Endothelial cell of umbilical vein (primary cell): ENCODE measurements around the gene OR52I2. TPM values are rescaled to one million over a fixed set of nuclear protein-coding genes. Genes with fewer than 3 reads are reported as not detected.

Experiments
- Bru-seq: library from RNA; stranded (reverse); fragments of 400-500 nt; gene quantifications from one replicate; lab custom pipeline; 2021; lab: Mats Ljungman, UMichigan
- BruChase-seq, 2 experiments: library from RNA; stranded (reverse); fragments of 400-500 nt; gene quantifications; one replicate each; lab custom pipeline; 2021; lab: Mats Ljungman, UMichigan
- BruUV-seq: library from RNA; stranded (reverse); fragments of 400-500 nt; replicated peaks from 2 replicates; lab custom pipeline; 2021; lab: Mats Ljungman, UMichigan
- CTCF ChIA-PET: fragments of 300-600, 350-600 bp; sonication (Branson Sonifier 250); formaldehyde crosslinking; loops from one replicate; lab custom pipeline; 2021; ENCODE audit warnings: antibody characterized with exemption, inconsistent platforms; lab: Charles Lee
- POLR2A ChIA-PET: fragments of 300-600, 350-600 bp; sonication (Branson Sonifier 250); formaldehyde crosslinking; loops from one replicate; lab custom pipeline; 2021; ENCODE audit warnings: antibody characterized with exemption, inconsistent platforms; lab: Charles Lee
- DNase-seq: peaks from one replicate; pipeline ENCODE4 v3.0.0-alpha.2; 2011; ENCODE audit warnings: low read depth, low spot score
- FAIRE-seq: peaks from 2 replicates; lab custom pipeline; 2011; peaks lifted over from hg19 to GRCh38; lab: Jason Lieb, UNC
- H2AFZ ChIP-seq: 2 replicates; pipeline ENCODE4 v1.6.0; 2012; ENCODE audit warnings: low read depth, low read length, control low read depth, inconsistent platforms
- H3K27ac ChIP-seq: 2 replicates; pipeline ENCODE4 v1.5.1; 2011; ENCODE audit warnings: low read depth, mild to moderate bottlenecking, control low read depth, low read length, moderate library complexity; ENCODE audit not compliant: insufficient read depth
- H3K27me3 ChIP-seq, 2 experiments: 2 replicates each; pipeline versions ENCODE4 v1.6.0 to v1.6.1; 2011; ENCODE audit warnings: low read length in 2 of 2, mixed read lengths in 1 of 2; ENCODE audit not compliant: control insufficient read depth in 2 of 2, insufficient read depth in 2 of 2
- H3K36me3 ChIP-seq, 2 experiments: 2 replicates in 1 of 2; 3 replicates in 1 of 2; pipeline ENCODE4 v1.5.1; 2011; ENCODE audit warnings: low read length in 2 of 2, mild to moderate bottlenecking in 1 of 2, moderate library complexity in 1 of 2; ENCODE audit not compliant: control insufficient read depth in 2 of 2, insufficient read depth in 2 of 2; ENCODE audit errors: extremely low read depth in 1 of 2
- H3K4me1 ChIP-seq: 3 replicates; pipeline ENCODE4 v1.5.1; 2011; ENCODE audit warnings: mild to moderate bottlenecking, low read length; ENCODE audit not compliant: control insufficient read depth, insufficient read depth; ENCODE audit errors: extremely low read depth
- H3K4me2 ChIP-seq: 2 replicates; pipeline ENCODE4 v1.6.1; 2011; ENCODE audit warnings: low read length, control low read depth, mixed read lengths; ENCODE audit not compliant: insufficient read depth
- H3K4me3 ChIP-seq, 3 experiments: fragments of 200-600 bp in 1 of 3; sonication (generic), shearing (Covaris generic) in 1 of 3; replicated peaks in 1 of 3; 2 replicates each; pipeline ENCODE4 v1.5.1; 2011 to 2016; ENCODE audit warnings: control low read depth in 3 of 3, low read length in 3 of 3, mild to moderate bottlenecking in 2 of 3, inconsistent platforms in 1 of 3, low read depth in 1 of 3, moderate library complexity in 1 of 3; ENCODE audit not compliant: insufficient read depth in 1 of 3
- H3K79me2 ChIP-seq: 2 replicates; pipeline ENCODE4 v1.6.0; 2012; ENCODE audit warnings: low read length, inconsistent platforms; ENCODE audit not compliant: control insufficient read depth, insufficient read depth
- H3K9ac ChIP-seq: replicated peaks from 2 replicates; pipeline ENCODE3; 2011; ENCODE audit warnings: low read length, control low read depth; ENCODE audit not compliant: insufficient read depth; ENCODE audit errors: extremely low read depth
- H3K9me1 ChIP-seq: replicated peaks from 3 replicates; pipeline ENCODE4 v1.6.0; 2011; ENCODE audit warnings: mild to moderate bottlenecking, low read length; ENCODE audit not compliant: control insufficient read depth, insufficient read depth; ENCODE audit errors: extremely low read depth
- H3K9me3 ChIP-seq: replicated peaks from 2 replicates; pipeline ENCODE4 v1.5.1; 2012; ENCODE audit warnings: low read length, inconsistent platforms; ENCODE audit not compliant: control insufficient read depth, insufficient read depth
- H4K20me1 ChIP-seq: replicated peaks from 2 replicates; pipeline ENCODE3; 2011; ENCODE audit warnings: mild to moderate bottlenecking, low read length; ENCODE audit not compliant: control insufficient read depth, insufficient read depth; ENCODE audit errors: extremely low read depth
- CTCF ChIP-seq, 2 donors: IDR thresholded peaks; 1 replicate in 1 of 2; 2 replicates in 1 of 2; pipeline ENCODE4 v1.5.1; 2011; ENCODE audit warnings: low read length in 2 of 2, mild to moderate bottlenecking in 2 of 2, moderate library complexity in 2 of 2, control low read depth in 1 of 2, inconsistent platforms in 1 of 2, low read depth in 1 of 2; ENCODE audit not compliant: insufficient read depth in 1 of 2; ENCODE audit errors: extremely low read depth in 1 of 2
- EZH2 ChIP-seq: IDR thresholded peaks from 2 replicates; pipeline ENCODE4 v1.6.1; 2012; ENCODE audit warnings: borderline replicate concordance, low read depth, mild to moderate bottlenecking, moderate library complexity, low read length, inconsistent platforms; ENCODE audit not compliant: severe bottlenecking
- FOS ChIP-seq: IDR thresholded peaks from 2 replicates; pipeline ENCODE4 v1.6.1; 2011; ENCODE audit warnings: mild to moderate bottlenecking, low read length, moderate library complexity, borderline replicate concordance; ENCODE audit not compliant: insufficient read depth
- GATA2 ChIP-seq: IDR thresholded peaks from 2 replicates; pipeline ENCODE4 v1.7.0; 2011; ENCODE audit warnings: low read depth, mild to moderate bottlenecking, moderate library complexity, mixed read lengths, low read length; ENCODE audit not compliant: insufficient read length, insufficient read depth
- JUN ChIP-seq: IDR thresholded peaks from 2 replicates; pipeline ENCODE4 v1.6.1; 2011; ENCODE audit warnings: borderline replicate concordance, low read depth; ENCODE audit not compliant: insufficient read length, insufficient read depth
- MAX ChIP-seq: IDR thresholded peaks from 2 replicates; pipeline ENCODE4 v1.6.1; 2011; ENCODE audit not compliant: insufficient read depth, insufficient read length
- MYC ChIP-seq: IDR thresholded peaks from one replicate; pipeline ENCODE4 v1.6.1; 2011; ENCODE audit warnings: mild to moderate bottlenecking, low read depth, low read length
- POLR2A ChIP-seq: IDR thresholded peaks from 2 replicates; pipeline ENCODE4 v1.6.1; 2012; ENCODE audit warnings: low read depth, mild to moderate bottlenecking, control low read depth, low read length
- POLR2AphosphoS5 ChIP-seq: IDR thresholded peaks from 2 replicates; pipeline ENCODE4 v1.6.1; 2012; ENCODE audit warnings: low read depth, mild to moderate bottlenecking, control low read depth, low read length, moderate library complexity; ENCODE audit not compliant: insufficient read depth
- dilution Hi-C: fragments of 300-500 bp; cut with MboI; formaldehyde crosslinking; loops from one replicate; pipeline ENCODE4 v1.15.0; 2019; ENCODE audit warnings: low sequenced_read_pairs; ENCODE audit not compliant: extremely low pct_ligation_motif_present
- intact Hi-C: fragments of 100-400 bp; cut with micrococcal nuclease; formaldehyde crosslinking; loops from one replicate; pipeline ENCODE4 v1.10.0; 2022
- long read RNA-seq: library from polyadenylated mRNA; stranded (forward); transcript quantifications from one replicate; pipeline ENCODE4 v2.0.0, GENCODE V29; 2021
- polyA minus RNA-seq, 3 experiments: library from RNA; depleted of rRNA, polyadenylated mRNA; stranded (reverse); fragments of >200 nt; gene quantifications; 1 replicate in 1 of 3; 2 replicates in 2 of 3; pipeline ENCODE4 v1.2.3, GENCODE V29; 2011
- polyA plus RNA-seq, 4 experiments: library from polyadenylated mRNA; depleted of rRNA in 3 of 4; stranded (reverse) in 3 of 4; unstranded in 1 of 4; fragments of >200 nt; gene quantifications; 2 replicates each; pipeline versions ENCODE4 v1.2.1 to v1.2.3, GENCODE V29; 2011 to 2012; ENCODE audit warnings: missing spikeins in 1 of 4
- total RNA-seq: library from RNA; stranded (reverse); gene quantifications from 2 replicates; pipeline ENCODE4 v1.2.3, GENCODE V29; 2021

The OR52I2 gene
- not detected in 2 replicates for total RNA-seq
- not detected in 2 replicates for polyA plus RNA-seq
- not detected in 2 replicates for polyA plus RNA-seq (2011; cell fraction: cytosol; rRNA removed)
- polyA plus RNA-seq (2011; cell fraction: nucleus; rRNA removed), result not detected in 2 replicates
- not detected in 2 replicates for polyA plus RNA-seq (2012)
- polyA minus RNA-seq, result not detected in 2 replicates
- not detected for polyA minus RNA-seq (2011; cell fraction: cytosol; rRNA and poly(A)+ RNA removed)
- not detected in 2 replicates for polyA minus RNA-seq (2011; cell fraction: nucleus; rRNA and poly(A)+ RNA removed)
- Bru-seq, nascent RNA, result not detected
- not detected for BruChase-seq, experiment 1, labeled RNA remaining after a 6-hour chase
- BruChase-seq, experiment 2, labeled RNA remaining after a 2-hour chase, result not detected
- long read RNA-seq, result 0 reads

DNA sequence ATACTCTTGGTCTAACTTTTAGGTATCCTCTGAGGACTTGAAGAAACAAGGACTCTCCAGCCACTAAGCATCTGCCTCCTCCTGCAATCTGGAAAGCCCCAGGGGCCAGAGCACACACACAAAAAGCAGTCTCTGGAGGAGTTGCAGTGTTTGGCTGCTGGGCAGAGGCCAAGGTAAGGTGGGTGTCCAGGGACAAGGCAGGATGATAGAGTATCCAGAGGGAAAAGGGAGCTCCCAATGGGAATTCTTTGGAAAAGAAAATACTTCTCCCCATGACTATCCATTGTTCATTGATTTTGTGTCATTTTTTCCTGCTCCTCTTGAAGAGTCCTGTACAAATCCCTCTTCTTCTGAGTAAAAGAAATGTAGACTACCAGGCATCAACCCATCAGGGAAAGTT is at the start of gene OR52I2:
Gene OR52I2, plus strand, starts transcription at position 301 of the 400 bp plus-strand sequence.
- DNase-seq, result no peak
- H3K4me1 ChIP-seq, result no peaks in the 10 kb centered on the region
- no peak for FAIRE-seq
- no peaks in the 10 kb centered on the region for H3K79me2 ChIP-seq
- H3K9me3 ChIP-seq, result no peaks in the 10 kb centered on the region
- no peak within 1 kb of the TSS for H3K4me2 ChIP-seq
- H2AFZ ChIP-seq, result no peak within 1 kb of the TSS
- H3K27me3 ChIP-seq, result peaks cover 0 to 3% of the 10 kb centered on the region in 2 experiments
- BruUV-seq, result no TSS peak
- H4K20me1 ChIP-seq, result no peaks in the 10 kb centered on the region
- POLR2A ChIA-PET, result no interaction called here
- TF ChIP-seq JUN (no peak), POLR2A (no peak), FOS (no peak), POLR2AphosphoS5 (no peak), MAX (no peak), CTCF (IDR thresholded peaks at IDR 0.05; ENCODE audit: extremely low read depth in 1 of 2, insufficient read depth in 1 of 2, low read depth in 1 of 2, low read length in 2 of 2) (no peak), MYC (no peak), EZH2 (no peak), GATA2 (no peak)
- no peaks in the 10 kb centered on the region for H3K9me1 ChIP-seq
- intact Hi-C loops (no loop called here), dilution Hi-C loops (no loop called here)
- H3K27ac ChIP-seq, result no peak within 1 kb of the TSS
- no peak within 1 kb of the TSS for H3K9ac ChIP-seq
- no peak within 1 kb of the TSS for H3K4me3 ChIP-seq
- CTCF ChIA-PET, result no interaction called here
- H3K36me3 ChIP-seq, result no peaks in the 10 kb centered on the region
